HepG2 (cell line): Measurements from ENCODE around the gene DNAJA3. TPM values are rescaled to one million over a fixed set of nuclear protein-coding genes. Genes with fewer than 3 reads are reported as not detected.

Experiments used
- ATAC-seq: fragments of 200-7000 bp; cut with Tn5 transposase; 3 replicates; pipeline ENCODE4 v1.9.1; 2020; ENCODE audit warnings: mild to moderate bottlenecking, moderate library complexity
- BruUV-seq: library from RNA; stranded (reverse); fragments of 400-500 nt; replicated peaks from 2 replicates; lab custom pipeline; 2021; lab: Mats Ljungman, UMichigan
- CTCF ChIA-PET: fragments of 300-600 bp; formaldehyde crosslinking; extraction: SDS; loops from one replicate; lab custom pipeline; 2021; ENCODE audit warnings: low total read pairs, inconsistent platforms, low intra/inter-chr PET ratio; lab: Yijun Ruan, JAX
- POLR2A ChIA-PET: fragments of 350-600 bp; sonication (Branson Sonifier 250); formaldehyde crosslinking; loops from one replicate; lab custom pipeline; 2020; ENCODE audit warnings: antibody characterized with exemption, inconsistent platforms; lab: Yijun Ruan, JAX
- DNase-seq: peaks from one replicate; pipeline ENCODE4 v3.0.0-alpha.2; 2015; ENCODE audit warnings: low spot score
- FAIRE-seq: peaks from 3 replicates; lab custom pipeline; 2011; peaks lifted over from hg19 to GRCh38; lab: Jason Lieb, UNC
- H2AFZ ChIP-seq: one replicate; pipeline ENCODE4 v1.6.1; 2011; ENCODE audit warnings: low read length, inconsistent platforms
- H3K27ac ChIP-seq: fragments of 300-600 bp; 3 replicates; pipeline ENCODE4 v1.8.0; 2011; ENCODE audit warnings: mixed run types, mild to moderate bottlenecking, mixed read lengths, low read length, inconsistent platforms; ENCODE audit not compliant: insufficient read depth; ENCODE audit errors: extremely low read length
- H3K27me3 ChIP-seq, 2 experiments: fragments of 200-600 bp in 1 of 2; 2 replicates in 1 of 2; 3 replicates in 1 of 2; pipeline versions ENCODE4 v1.6.0 to v1.8.0; 2011; ENCODE audit warnings: low read length in 2 of 2, mild to moderate bottlenecking in 2 of 2, moderate library complexity in 2 of 2, inconsistent platforms in 1 of 2; ENCODE audit not compliant: insufficient read depth in 2 of 2, control insufficient read depth in 1 of 2
- H3K36me3 ChIP-seq, 2 experiments: fragments of 200-600 bp in 1 of 2; replicated peaks in 1 of 2; 2 replicates in 1 of 2; 3 replicates in 1 of 2; pipeline versions ENCODE4 v1.5.1 to v1.8.0; 2011; ENCODE audit warnings: low read length in 2 of 2, inconsistent platforms in 1 of 2; ENCODE audit not compliant: insufficient read depth in 2 of 2, control insufficient read depth in 1 of 2
- H3K4me1 ChIP-seq: 2 replicates; pipeline ENCODE4 v1.5.1; 2012; ENCODE audit warnings: low read length, inconsistent platforms; ENCODE audit not compliant: insufficient read depth
- H3K4me2 ChIP-seq: 2 replicates; pipeline ENCODE4 v1.6.0; 2011; ENCODE audit warnings: low read depth, low read length, inconsistent platforms
- H3K4me3 ChIP-seq, 3 experiments: fragments of 200-600 bp in 1 of 3; sonication (generic), shearing (Covaris generic) in 1 of 3; replicated peaks in 1 of 3; 2 replicates each; pipeline ENCODE4 v1.5.1; 2011 to 2016; ENCODE audit warnings: low read length in 3 of 3, inconsistent platforms in 2 of 3, low read depth in 2 of 3, mild to moderate bottlenecking in 2 of 3, control low read depth in 1 of 3, mixed read lengths in 1 of 3; ENCODE audit not compliant: insufficient read depth in 1 of 3
- H3K79me2 ChIP-seq: one replicate; pipeline ENCODE4 v1.6.1; 2011; ENCODE audit warnings: low read length, inconsistent platforms; ENCODE audit not compliant: insufficient read depth
- H3K9ac ChIP-seq: 2 replicates; pipeline ENCODE4 v1.6.0; 2011; ENCODE audit warnings: mild to moderate bottlenecking, low read depth, low read length, inconsistent platforms; ENCODE audit not compliant: insufficient read depth
- H3K9me3 ChIP-seq: 2 replicates; pipeline ENCODE4 v1.5.1; 2012; ENCODE audit warnings: mild to moderate bottlenecking, low read length
- H4K20me1 ChIP-seq: 2 replicates; pipeline ENCODE4 v1.6.0; 2011; ENCODE audit warnings: inconsistent platforms, mild to moderate bottlenecking, low read length, moderate library complexity; ENCODE audit not compliant: insufficient read depth
- AGO1 ChIP-seq: fragments of 200-400 bp; formaldehyde crosslinking; IDR thresholded peaks from 2 replicates; pipeline ENCODE4 v1.6.1; 2017; ENCODE audit warnings: mild to moderate bottlenecking, low read depth, low read length, moderate library complexity; ENCODE audit not compliant: poor library complexity, severe bottlenecking
- AGO2 ChIP-seq: fragments of 200-400 bp; formaldehyde crosslinking; optimal IDR thresholded peaks from 2 replicates; pipeline ENCODE3; 2017; ENCODE audit warnings: mild to moderate bottlenecking, low read depth, low read length, moderate library complexity
- POLR2G ChIP-seq: fragments of 200-400 bp; formaldehyde crosslinking; IDR thresholded peaks from 2 replicates; pipeline ENCODE4 v1.6.1; 2018; ENCODE audit warnings: mild to moderate bottlenecking, low read depth, low read length, moderate library complexity
- RBFOX2 ChIP-seq: fragments of 200-400 bp; formaldehyde crosslinking; IDR thresholded peaks from 2 replicates; pipeline ENCODE4 v1.6.1; 2017; ENCODE audit warnings: low read depth, mild to moderate bottlenecking, low read length
- SPEN ChIP-seq: sonication (generic); formaldehyde crosslinking; IDR thresholded peaks from 2 replicates; pipeline ENCODE4 v1.5.1; 2020; ENCODE audit warnings: low read depth, mild to moderate bottlenecking, missing genetic modification reagents
- U2AF1 ChIP-seq: fragments of 200-400 bp; formaldehyde crosslinking; optimal IDR thresholded peaks from 2 replicates; pipeline ENCODE3; 2017; ENCODE audit warnings: mild to moderate bottlenecking, low read depth, low read length
- ZBED4 ChIP-seq: sonication (generic); formaldehyde crosslinking; IDR thresholded peaks from 2 replicates; pipeline ENCODE4 v1.4.0; 2020; ENCODE audit warnings: missing genetic modification reagents, borderline replicate concordance
- ZNF225 ChIP-seq: sonication (generic); formaldehyde crosslinking; IDR thresholded peaks from 2 replicates; pipeline ENCODE4 v1.4.0; 2020; ENCODE audit warnings: mild to moderate bottlenecking, missing genetic modification reagents
- ZNF850 ChIP-seq: sonication (generic); formaldehyde crosslinking; conservative IDR thresholded peaks from 2 replicates; pipeline ENCODE4 v1.9.0; 2021; ENCODE audit warnings: mild to moderate bottlenecking, missing genetic modification reagents
- WGBS: methylation state at CpG from one replicate; pipeline ENCODE4 v1.1.6; 2017; ENCODE audit warnings: low lambda C conversion rate; 5-methylcytosine and 5-hydroxymethylcytosine counted together
- in situ Hi-C: cut with HindIII; loops from 2 replicates; pipeline ENCODE4 v1.10.0; 2017; ENCODE audit warnings: low pct_unique_long_range_greater_than_20kb; ENCODE audit not compliant: extremely low pct_ligation_motif_present
- intact Hi-C: fragments of 100-400 bp; cut with micrococcal nuclease; formaldehyde crosslinking; loops from one replicate; pipeline ENCODE4 v1.10.0; 2022; ENCODE audit not compliant: unreplicated experiment
- polyA plus RNA-seq, 8 experiments: library from polyadenylated mRNA; depleted of rRNA in 3 of 8; stranded (reverse) in 7 of 8; unstranded in 1 of 8; fragments of >200 nt; fragmentation: Illumina TruSeq in 4 of 8; extraction: Trizol in 4 of 8; gene quantifications; 2 replicates each; pipeline versions ENCODE4 v1.2.1 to v1.2.3, GENCODE V29; 2011 to 2016; ENCODE audit warnings: low read depth in 4 of 8, missing spikeins in 1 of 8, mixed read lengths in 1 of 8; ENCODE audit not compliant: insufficient read depth in 1 of 8
- total RNA-seq, 5 experiments: library from RNA; depleted of rRNA; stranded (reverse); fragments of >200 nt; fragmentation: Illumina TruSeq; extraction: Trizol; gene quantifications; 2 replicates each; pipeline ENCODE4 v1.2.3, GENCODE V29; 2016; ENCODE audit warnings: low read depth in 1 of 5
- TF ChIP-seq, protein P1 (sequence below): sonication (generic); formaldehyde crosslinking; IDR thresholded peaks from 2 replicates; pipeline ENCODE4 v1.4.0; 2020; ENCODE audit warnings: mild to moderate bottlenecking, missing genetic modification reagents

Gene DNAJA3
- total and polyA plus RNA-seq, 2 of the 13 experiments (the other 11 are each of a cell fraction or from before 2014, with no cell fraction given): 77.0 to 83.3 TPM

DNA sequence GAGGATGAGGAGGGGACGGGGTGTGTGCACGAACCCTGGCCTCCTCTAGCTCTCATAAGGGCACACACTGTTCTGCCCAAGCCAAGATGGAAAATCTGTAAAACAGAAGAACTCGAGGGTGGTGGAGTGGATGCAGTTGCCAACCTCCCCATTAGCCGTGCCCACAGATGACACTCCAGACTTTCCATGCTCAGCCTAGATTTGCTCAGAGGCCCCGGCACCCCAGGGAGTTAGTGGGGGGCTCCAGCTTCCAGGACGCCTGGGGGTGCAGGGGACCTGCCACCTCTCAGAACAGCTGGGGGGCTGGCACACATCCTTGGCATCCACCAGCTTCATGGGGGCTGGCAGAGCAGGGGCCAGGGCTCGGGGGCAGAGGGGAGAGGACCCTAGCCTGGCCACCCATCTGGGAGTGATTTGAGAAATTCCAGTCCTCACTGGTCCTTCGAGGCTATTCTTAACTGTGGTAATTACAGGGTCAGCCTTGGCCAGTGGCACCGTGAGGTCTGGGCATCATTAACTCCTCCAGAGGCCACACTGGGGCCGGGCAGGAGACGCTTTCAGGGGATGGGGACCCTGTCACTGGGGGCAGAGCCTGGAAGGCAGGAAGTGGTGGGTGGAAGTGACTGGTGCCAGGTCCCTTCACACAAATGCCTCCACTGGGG is 39.7 kb upstream of the DNAJA3 start:
- Histone ChIP-seq H3K9me3 (no peaks in the 10 kb centered on the region), H3K79me2 (no peaks in the 10 kb centered on the region), H3K36me3 (peaks cover 4 to 13% of the 10 kb centered on the region in 2 experiments; a peak in 4 of 5 replicates), H3K4me1 (peaks cover 20% of the 10 kb centered on the region), H3K4me2 (no peak overlapping the region), H3K9ac (no peak overlapping the region), H3K27me3 (no peaks in the 10 kb centered on the region), H2AFZ (no peak overlapping the region), H3K4me3 (no peak overlapping the region), H4K20me1 (peaks cover 12% of the 10 kb centered on the region), H3K27ac (no peak overlapping the region)
- in situ Hi-C loops (loop anchor here (5.0 kb wide), 1 partner anchor 34 kb away; the partner anchor contains the start of gene PAM16), intact Hi-C loops (no loop called here)
- ATAC-seq (no peak; the same call in 2 of the 3 replicates), DNase-seq (no peak), FAIRE-seq (no peak)
- ChIA-PET POLR2A (interaction anchor here (1.4 to 1.7 kb wide), 3 partner anchors 12 to 76 kb away, joined by 3 to 6 read pairs (median 3); no protein-coding TSS in a partner anchor), CTCF (no interaction called here)
- BruUV-seq: no TSS peak
- TF ChIP-seq ZNF225 (CRISPR knock-in tag) (no peak), SPEN (no peak), AGO1 (peak; percentile 76), AGO2 (peak; percentile 39), POLR2G (peak; percentile 27; the same call in 1 of the 2 replicates)
- WGBS: 95% methylated on average over 7 of the region's 11 CpGs

- Histone ChIP-seq H3K4me2 (no peak overlapping the region), H3K9ac (no peak overlapping the region), H3K9me3 (no peaks in the 10 kb centered on the region), H3K4me3 (no peak overlapping the region), H4K20me1 (peaks cover 8% of the 10 kb centered on the region), H3K27ac (no peak overlapping the region), H3K4me1 (peaks cover 20% of the 10 kb centered on the region), H2AFZ (no peak overlapping the region), H3K36me3 (peaks cover 4 to 11% of the 10 kb centered on the region in 2 experiments; a peak in 4 of 5 replicates), H3K27me3 (no peaks in the 10 kb centered on the region), H3K79me2 (no peaks in the 10 kb centered on the region)
- CTCF ChIA-PET: no interaction called here
- intact Hi-C loops (no loop called here), in situ Hi-C loops (loop anchor here (5.0 kb wide), 1 partner anchor 34 kb away; the partner anchor contains the start of gene PAM16)
- BruUV-seq: no TSS peak
- POLR2A ChIA-PET: interaction anchor here (1.4 to 1.7 kb wide), 3 partner anchors 13 to 76 kb away, joined by 3 to 6 read pairs (median 3); no protein-coding TSS in a partner anchor
- DNase-seq (no peak), ATAC-seq (peak; percentile 2; the same call in 2 of the 3 replicates), FAIRE-seq (no peak)
- 91% methylated on average over 5 of the region's 8 CpGs for WGBS
- TF ChIP-seq ZBED4 (CRISPR knock-in tag): no peak
- TF ChIP-seq RBFOX2: no peak
- TF ChIP-seq, protein P1, sequence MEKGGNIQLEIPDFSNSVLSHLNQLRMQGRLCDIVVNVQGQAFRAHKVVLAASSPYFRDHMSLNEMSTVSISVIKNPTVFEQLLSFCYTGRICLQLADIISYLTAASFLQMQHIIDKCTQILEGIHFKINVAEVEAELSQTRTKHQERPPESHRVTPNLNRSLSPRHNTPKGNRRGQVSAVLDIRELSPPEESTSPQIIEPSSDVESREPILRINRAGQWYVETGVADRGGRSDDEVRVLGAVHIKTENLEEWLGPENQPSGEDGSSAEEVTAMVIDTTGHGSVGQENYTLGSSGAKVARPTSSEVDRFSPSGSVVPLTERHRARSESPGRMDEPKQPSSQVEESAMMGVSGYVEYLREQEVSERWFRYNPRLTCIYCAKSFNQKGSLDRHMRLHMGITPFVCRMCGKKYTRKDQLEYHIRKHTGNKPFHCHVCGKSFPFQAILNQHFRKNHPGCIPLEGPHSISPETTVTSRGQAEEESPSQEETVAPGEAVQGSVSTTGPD (CRISPR knock-in tag): no peak
- no peak for TF ChIP-seq U2AF1
- TF ChIP-seq ZNF850 (CRISPR knock-in tag): no peak
These were observed 39.2 kb upstream of the DNAJA3 start for GRCh38 chr16:4386451-4386805.
